ENCODE results near the gene SMAD1. TPM values are rescaled to one million over a fixed set of nuclear protein-coding genes. Genes with fewer than 3 reads are reported as not detected.

SMAD1 gene
- total and polyA plus RNA-seq, 2 of the 4 experiments (the other 2 are of a cell fraction), result 11.6 to 17.6 TPM

DNA sequence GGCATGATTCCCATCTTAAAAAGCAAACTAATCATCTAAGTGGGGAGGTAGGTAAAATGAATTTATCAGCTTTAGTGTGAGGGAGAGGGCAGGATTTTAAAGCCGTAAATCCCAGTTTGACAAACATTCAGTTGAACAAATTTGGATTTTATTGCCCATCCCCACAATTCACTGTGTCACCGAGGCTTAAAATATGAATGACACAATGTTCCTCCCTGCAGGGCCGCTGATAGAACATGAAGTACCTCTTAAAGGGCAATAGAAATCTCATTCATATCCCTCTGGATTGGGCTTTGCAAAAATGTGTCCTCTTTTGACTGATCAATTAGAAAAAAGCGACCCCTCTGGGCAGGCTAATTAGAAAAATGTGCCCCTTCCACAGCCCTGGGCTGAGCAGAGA is 45.5 kb upstream of the SMAD1 start:
- ChIA-PET CTCF (no interaction called here), POLR2A (ENCODE audit: unreplicated experiment) (no interaction called here)
- DNase-seq, result no peak
- H3K4ac ChIP-seq (ENCODE audit: low read depth, low read length), result no peak overlapping the region
- no peaks in the 10 kb centered on the region for H3K4me1 ChIP-seq (ENCODE audit: control insufficient read depth, insufficient read depth, low read length)
- H3K36me3 ChIP-seq (ENCODE audit: control insufficient read depth, insufficient read depth, low read length), result no peaks in the 10 kb centered on the region
- no peaks in the 10 kb centered on the region for H3K9me1 ChIP-seq (ENCODE audit: insufficient read depth, low read length)
- no peak overlapping the region for H2AK9ac ChIP-seq (replicated peaks; ENCODE audit: low read depth, low read length, poor library complexity)
- no peak for ATAC-seq (ENCODE audit: low read depth)
- no peak overlapping the region for H2BK20ac ChIP-seq (ENCODE audit: low read depth, low read length)
- in situ Hi-C loops (cut with MboI; ENCODE audit: low sequenced_read_pairs), result no loop called here
- no CpG with 5 or more reads among the region's 4 CpGs for WGBS, 2 experiments (ENCODE audit: extremely low coverage in 2 of 2, insufficient read length in 1 of 2)
- no peak overlapping the region for H3K27ac ChIP-seq (ENCODE audit: insufficient read depth, low read length)
- dilution Hi-C loops (cut with HindIII; ENCODE audit: low sequenced_read_pairs, unreplicated experiment), result no loop called here
- H3K27me3 ChIP-seq (ENCODE audit: control insufficient read depth, insufficient read depth, low read length), result no peaks in the 10 kb centered on the region
- no peak overlapping the region for H4K8ac ChIP-seq (ENCODE audit: low read depth in 2 of 2, low read length in 2 of 2)
- H3K18ac ChIP-seq (ENCODE audit: low read depth, low read length), result no peak overlapping the region
- no peak overlapping the region for H2AFZ ChIP-seq (replicated peaks; ENCODE audit: low read length, poor library complexity)
- H4K20me1 ChIP-seq (ENCODE audit: insufficient read depth, low read length), result no peaks in the 10 kb centered on the region
- H3K4me3 ChIP-seq (ENCODE audit: insufficient read depth, low read depth, low read length), result no peak overlapping the region
- no peak overlapping the region for H4K91ac ChIP-seq (ENCODE audit: insufficient read depth, low read depth, low read length)
- no peak overlapping the region for H3K14ac ChIP-seq (replicated peaks; ENCODE audit: low read depth, low read length)
- no peak for TF ChIP-seq RFX5 (IDR thresholded peaks at IDR 0.05; ENCODE audit: low read depth, low read length)
- TF ChIP-seq MAZ (IDR thresholded peaks at IDR 0.05; ENCODE audit: borderline replicate concordance, low read depth, low read length), result no peak
- no peak for TF ChIP-seq NFE2L2 (IDR thresholded peaks at IDR 0.05; ENCODE audit: low read depth, low read length)
- no peak for TF ChIP-seq SMC3 (IDR thresholded peaks at IDR 0.05; ENCODE audit: low read depth, low read length)
- TF ChIP-seq FOS (IDR thresholded peaks at IDR 0.05; ENCODE audit: low read depth, low read length), result no peak
- no peak for TF ChIP-seq RCOR1 (IDR thresholded peaks at IDR 0.05; ENCODE audit: insufficient replicate concordance, low read length)
- TF ChIP-seq CHD1 (IDR thresholded peaks at IDR 0.05; ENCODE audit: low read depth, low read length), result no peak
- TF ChIP-seq, protein P1, sequence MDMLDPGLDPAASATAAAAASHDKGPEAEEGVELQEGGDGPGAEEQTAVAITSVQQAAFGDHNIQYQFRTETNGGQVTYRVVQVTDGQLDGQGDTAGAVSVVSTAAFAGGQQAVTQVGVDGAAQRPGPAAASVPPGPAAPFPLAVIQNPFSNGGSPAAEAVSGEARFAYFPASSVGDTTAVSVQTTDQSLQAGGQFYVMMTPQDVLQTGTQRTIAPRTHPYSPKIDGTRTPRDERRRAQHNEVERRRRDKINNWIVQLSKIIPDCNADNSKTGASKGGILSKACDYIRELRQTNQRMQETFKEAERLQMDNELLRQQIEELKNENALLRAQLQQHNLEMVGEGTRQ (IDR thresholded peaks at IDR 0.05; ENCODE audit: low read depth, low read length), result no peak
- TF ChIP-seq CEBPB (IDR thresholded peaks at IDR 0.05; ENCODE audit: low read depth, low read length), result no peak
- no peak for TF ChIP-seq RAD21 (IDR thresholded peaks at IDR 0.05; ENCODE audit: low read length)
- no peak for TF ChIP-seq POLR2A (IDR thresholded peaks at IDR 0.05; ENCODE audit: low read depth, low read length)
- TF ChIP-seq, protein P2, sequence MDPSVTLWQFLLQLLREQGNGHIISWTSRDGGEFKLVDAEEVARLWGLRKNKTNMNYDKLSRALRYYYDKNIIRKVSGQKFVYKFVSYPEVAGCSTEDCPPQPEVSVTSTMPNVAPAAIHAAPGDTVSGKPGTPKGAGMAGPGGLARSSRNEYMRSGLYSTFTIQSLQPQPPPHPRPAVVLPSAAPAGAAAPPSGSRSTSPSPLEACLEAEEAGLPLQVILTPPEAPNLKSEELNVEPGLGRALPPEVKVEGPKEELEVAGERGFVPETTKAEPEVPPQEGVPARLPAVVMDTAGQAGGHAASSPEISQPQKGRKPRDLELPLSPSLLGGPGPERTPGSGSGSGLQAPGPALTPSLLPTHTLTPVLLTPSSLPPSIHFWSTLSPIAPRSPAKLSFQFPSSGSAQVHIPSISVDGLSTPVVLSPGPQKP (IDR thresholded peaks at IDR 0.05; ENCODE audit: borderline replicate concordance, low read depth, low read length), result no peak
- no peak for TF ChIP-seq MXI1 (IDR thresholded peaks at IDR 0.05; ENCODE audit: borderline replicate concordance, low read depth, low read length)
- no peak overlapping the region for H3K56ac ChIP-seq (ENCODE audit: extremely low read depth, insufficient read depth, low read length)
- H4K5ac ChIP-seq (ENCODE audit: low read depth, low read length), result no peak overlapping the region
- H2BK5ac ChIP-seq (ENCODE audit: low read depth, low read length, poor library complexity, severe bottlenecking), result no peak overlapping the region
- H2AK5ac ChIP-seq (ENCODE audit: low read depth, low read length), result no peak overlapping the region
- intact Hi-C loops (cut with micrococcal nuclease), result no loop called here
- no peak overlapping the region for H3K9ac ChIP-seq (ENCODE audit: low read depth, low read length)
- H3K79me1 ChIP-seq (ENCODE audit: low read depth in 1 of 2, low read length in 2 of 2), result no peaks in the 10 kb centered on the region
- H3K23ac ChIP-seq (ENCODE audit: low read depth, low read length), result no peak overlapping the region
- H3K4me2 ChIP-seq (ENCODE audit: low read depth, low read length), result no peak overlapping the region
- BruUV-seq (replicated peaks), result no TSS peak
- H2BK120ac ChIP-seq (ENCODE audit: low read depth, low read length), result no peak overlapping the region
- no peaks in the 10 kb centered on the region for H3K9me3 ChIP-seq (ENCODE audit: control insufficient read depth, insufficient read depth, low read length)
- H2BK15ac ChIP-seq (ENCODE audit: low read depth, low read length), result no peak overlapping the region
